Measurements from ENCODE around the gene ITPR2.

DNA sequence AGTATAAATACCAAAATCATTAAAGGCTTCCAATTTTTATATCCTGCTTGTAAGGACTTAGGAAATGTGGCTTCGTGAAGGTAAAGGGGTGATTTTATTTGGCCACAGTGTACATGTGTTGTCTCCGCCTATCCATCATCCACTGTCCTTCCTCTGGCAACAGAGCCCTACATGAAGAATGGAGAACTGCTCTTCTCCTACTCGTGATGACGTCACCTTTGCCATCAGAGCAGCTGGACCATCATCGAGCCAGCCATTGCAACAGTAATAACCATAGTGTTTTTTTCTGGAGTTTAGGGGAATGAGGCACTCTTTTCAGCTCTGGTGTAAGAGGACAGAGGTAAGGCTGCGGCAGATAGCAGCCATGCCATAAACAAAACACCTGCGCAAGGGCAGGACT lies 19.2 kb downstream of the ITPR2 start:
- TF ChIP-seq, protein P1, sequence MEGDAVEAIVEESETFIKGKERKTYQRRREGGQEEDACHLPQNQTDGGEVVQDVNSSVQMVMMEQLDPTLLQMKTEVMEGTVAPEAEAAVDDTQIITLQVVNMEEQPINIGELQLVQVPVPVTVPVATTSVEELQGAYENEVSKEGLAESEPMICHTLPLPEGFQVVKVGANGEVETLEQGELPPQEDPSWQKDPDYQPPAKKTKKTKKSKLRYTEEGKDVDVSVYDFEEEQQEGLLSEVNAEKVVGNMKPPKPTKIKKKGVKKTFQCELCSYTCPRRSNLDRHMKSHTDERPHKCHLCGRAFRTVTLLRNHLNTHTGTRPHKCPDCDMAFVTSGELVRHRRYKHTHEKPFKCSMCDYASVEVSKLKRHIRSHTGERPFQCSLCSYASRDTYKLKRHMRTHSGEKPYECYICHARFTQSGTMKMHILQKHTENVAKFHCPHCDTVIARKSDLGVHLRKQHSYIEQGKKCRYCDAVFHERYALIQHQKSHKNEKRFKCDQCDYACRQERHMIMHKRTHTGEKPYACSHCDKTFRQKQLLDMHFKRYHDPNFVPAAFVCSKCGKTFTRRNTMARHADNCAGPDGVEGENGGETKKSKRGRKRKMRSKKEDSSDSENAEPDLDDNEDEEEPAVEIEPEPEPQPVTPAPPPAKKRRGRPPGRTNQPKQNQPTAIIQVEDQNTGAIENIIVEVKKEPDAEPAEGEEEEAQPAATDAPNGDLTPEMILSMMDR (conservative IDR thresholded peaks at IDR 0.05; ENCODE audit: low read length), result no peak
- no peak for TF ChIP-seq EZH2phosphoT487 (IDR thresholded peaks at IDR 0.05; ENCODE audit: borderline replicate concordance, low read depth, low read length)
